Measurements from ENCODE around the gene PDLIM3.

- TF ChIP-seq CTCF (IDR thresholded peaks at IDR 0.05; ENCODE audit: borderline replicate concordance, extremely low read depth, low read length, poor library complexity, severe bottlenecking), result no peak
- TF ChIP-seq EZH2 (IDR thresholded peaks at IDR 0.05; ENCODE audit: borderline replicate concordance, low read depth, low read length, severe bottlenecking), result no peak
These were observed 45.4 kb upstream of the PDLIM3 start for GRCh38 chr4:185580699-185581098.

All from DND-41 (cell line).